ENCODE measurements around the gene FXYD7. TPM values are rescaled to one million over a fixed set of nuclear protein-coding genes. Genes with fewer than 3 reads are reported as not detected.

FXYD7 gene, protein sequence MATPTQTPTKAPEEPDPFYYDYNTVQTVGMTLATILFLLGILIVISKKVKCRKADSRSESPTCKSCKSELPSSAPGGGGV
- not detected in 2 replicates for total RNA-seq

DNA sequence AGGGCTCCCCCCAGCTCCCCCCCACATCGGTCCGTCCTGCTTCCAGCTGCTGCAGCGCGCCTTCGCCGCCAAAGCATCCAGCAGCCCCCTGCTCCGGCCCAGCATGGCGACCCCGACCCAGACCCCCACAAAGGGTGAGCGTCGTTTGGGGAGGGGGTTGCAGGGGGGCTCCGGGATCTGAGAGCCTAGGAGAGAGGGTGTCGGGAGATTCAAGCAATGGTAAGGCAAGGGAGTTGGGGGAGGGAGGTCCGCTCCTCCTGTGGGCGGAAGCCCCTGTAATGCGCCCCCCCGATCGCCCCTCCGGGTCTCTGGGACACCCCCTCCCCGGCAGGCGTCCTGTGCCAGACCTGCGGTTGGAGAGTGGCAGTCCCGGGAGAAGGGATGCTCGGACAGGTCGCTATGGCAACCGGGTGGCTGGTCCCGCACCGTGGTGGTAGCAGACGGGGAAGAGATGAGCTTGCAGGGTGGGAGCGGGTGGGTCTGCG, at the start of gene FXYD7:
FXYD7 (plus strand) TSS at position 25 of the 485 bp plus-strand sequence; CDS start at position 104, 79 bp downstream.

DNA sequence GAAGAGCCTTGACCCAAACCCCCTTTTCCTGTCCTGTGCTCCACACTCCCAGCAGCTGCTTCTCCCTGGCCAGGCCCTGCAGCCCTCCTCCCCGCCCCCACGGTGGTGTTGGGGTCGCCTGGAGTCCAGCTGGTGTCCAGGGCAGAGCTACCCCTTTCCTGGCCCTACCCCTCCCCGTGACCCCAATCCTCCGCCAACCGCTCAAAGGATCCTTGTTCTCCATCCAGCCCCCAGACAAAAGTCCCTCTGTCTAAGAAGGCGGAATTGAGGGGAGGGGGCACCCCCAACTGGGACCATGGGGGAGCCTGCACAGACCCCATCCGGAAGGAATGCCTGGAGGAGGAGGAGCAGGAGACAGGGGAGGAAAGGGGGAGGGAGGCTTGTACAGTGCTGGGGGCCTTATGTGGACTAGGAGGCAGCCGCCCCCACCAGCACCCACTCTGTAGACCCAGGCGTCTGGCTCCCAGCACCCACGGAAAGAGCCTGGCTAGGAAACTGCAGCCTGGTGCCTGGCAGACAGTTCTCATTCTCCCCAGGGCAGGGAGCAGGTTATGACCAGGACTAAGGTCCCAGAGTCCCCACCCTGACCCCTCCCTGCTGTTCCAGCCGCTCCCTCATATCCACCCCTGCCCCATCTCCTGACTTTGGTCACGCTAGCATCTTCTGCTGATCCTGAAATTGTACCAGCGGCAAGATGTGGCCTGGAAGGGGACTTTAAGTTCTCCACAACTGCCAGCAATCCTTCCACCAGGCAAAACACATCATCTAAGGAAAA, 27.7 kb upstream of the FXYD7 start, which contains the start of gene FXYD3:
FXYD3 (plus strand) TSS at position 647 of the 775 bp plus-strand sequence. CDS start 3,554 bp downstream, outside the sequence.

GRCh38 chr19:35134601-35135242, 8.3 kb upstream of the FXYD7 start, which contains the start of gene LGI4:
Gene LGI4, minus strand, starts transcription at chr19:35135059. Its CDS starts 379 bp downstream, at chr19:35134680.

DNA sequence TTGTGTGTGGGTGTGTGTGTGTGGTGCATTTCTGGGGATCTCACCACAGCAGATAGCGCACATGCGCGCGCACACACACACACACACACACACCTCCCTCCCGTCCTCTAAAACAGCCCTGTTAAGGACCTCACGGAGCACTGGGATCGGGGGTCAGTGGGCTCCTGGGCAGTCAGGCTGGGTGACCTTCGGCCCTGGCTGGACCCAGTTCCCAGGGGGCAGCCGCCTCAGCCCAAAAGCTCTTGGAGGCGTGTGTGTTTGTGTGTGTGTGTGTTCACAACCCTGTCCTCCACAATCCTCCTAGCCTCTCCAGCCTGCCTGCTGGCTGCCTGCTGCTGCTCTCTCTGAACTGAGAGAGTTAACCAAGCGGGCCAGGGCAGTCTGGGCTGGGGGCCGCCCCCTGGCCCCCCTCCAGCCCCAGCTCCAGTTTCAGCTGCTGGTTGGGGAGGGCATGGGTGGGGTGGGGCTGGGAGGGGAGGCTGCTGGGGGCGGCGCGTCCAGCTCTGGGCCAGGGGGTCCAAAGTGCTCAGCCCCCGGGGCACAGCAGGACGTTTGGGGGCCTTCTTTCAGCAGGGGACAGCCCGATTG, 4.7 kb upstream of the FXYD7 start, which contains the start of gene FXYD1:
FXYD1 (plus strand) TSS at position 520 of the 588 bp plus-strand sequence. CDS start 1,256 bp downstream, outside the sequence.

DNA sequence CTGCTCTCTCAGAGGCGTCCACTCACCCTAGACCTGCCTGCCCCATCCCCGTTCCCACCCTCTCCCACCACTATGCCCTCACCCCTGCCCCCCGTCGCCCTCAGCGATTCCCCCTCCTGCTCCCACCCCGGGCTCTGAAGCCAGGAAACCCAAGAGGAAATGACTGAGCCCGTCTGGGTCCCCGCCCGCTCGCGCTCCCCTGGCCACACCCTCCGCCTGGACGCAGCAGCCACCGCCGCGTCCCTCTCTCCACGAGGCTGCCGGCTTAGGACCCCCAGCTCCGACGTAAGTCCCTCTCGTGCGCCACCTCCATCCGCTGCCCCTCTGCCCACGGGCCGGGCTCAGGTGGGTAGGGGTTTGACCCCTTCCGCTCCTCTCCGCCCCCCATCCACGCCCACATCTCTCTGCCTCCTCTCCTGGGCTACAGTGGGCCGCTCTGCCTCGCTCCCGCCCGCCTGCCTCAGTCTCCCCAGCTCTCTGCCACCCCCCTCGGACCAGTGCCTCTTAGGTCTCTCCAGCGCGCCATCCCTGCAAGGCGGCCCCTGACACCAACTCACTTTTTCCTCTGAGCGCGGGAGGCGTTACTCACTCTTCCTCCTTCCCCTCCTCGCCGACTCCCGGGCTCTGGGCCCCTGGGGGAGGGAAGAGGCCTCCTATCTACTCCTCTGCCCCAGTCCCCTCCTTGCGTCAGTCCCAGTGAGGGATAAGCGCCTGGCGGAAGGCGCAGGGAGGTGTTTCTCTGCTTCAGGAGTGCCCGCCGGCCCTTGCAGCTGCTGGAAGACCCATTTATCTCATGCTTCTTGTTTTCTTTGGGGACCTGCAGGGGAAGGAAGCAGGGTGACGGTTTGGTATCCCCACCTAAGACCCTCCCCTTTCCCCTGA, 11.7 kb downstream of the FXYD7 start, which contains the start of gene FXYD5:
FXYD5 (plus strand) TSS at position 211 of the 882 bp plus-strand sequence. CDS start 816 bp downstream, outside the sequence.

Other genes with a start within 250 kb of the FXYD7 start
- gene ZNF30, start 216.4 kb upstream of the FXYD7 start, total RNA-seq = 2.6 and 2.9 TPM in 2 replicates
- gene ZNF792, start 179.0 kb upstream of the FXYD7 start, total RNA-seq = 4.0 and 4.4 TPM in 2 replicates
- gene GRAMD1A, start 142.9 kb upstream of the FXYD7 start, total RNA-seq = 17.2 and 24.6 TPM in 2 replicates
- 16.1 and 32.8 TPM in 2 replicates for gene SCN1B, start 112.8 kb upstream of the FXYD7 start, total RNA-seq
- 0.12 TPM in 1 of 2 replicates, not detected in the other for gene HPN, start 101.5 kb upstream of the FXYD7 start, total RNA-seq
- not detected in 2 replicates for gene FXYD3, start 27.4 kb upstream of the FXYD7 start, total RNA-seq
- 0.06 and 0.13 TPM in 2 replicates for gene LGI4, start 8.2 kb upstream of the FXYD7 start, total RNA-seq
- gene FXYD1, start 4.4 kb upstream of the FXYD7 start, total RNA-seq = 3.4 and 7.0 TPM in 2 replicates
- gene FXYD5, start 11.5 kb downstream of the FXYD7 start, total RNA-seq = 35.1 and 39.1 TPM in 2 replicates
- gene FAM187B, start 85.5 kb downstream of the FXYD7 start, total RNA-seq = not detected in 2 replicates
- gene LSR, start 105.7 kb downstream of the FXYD7 start, total RNA-seq = 0.26 and 0.37 TPM in 2 replicates
- gene USF2, start 125.7 kb downstream of the FXYD7 start, total RNA-seq = 45.8 and 51.1 TPM in 2 replicates
- not detected in 2 replicates for gene HAMP, start 139.3 kb downstream of the FXYD7 start, total RNA-seq
- not detected in 2 replicates for gene MAG, start 148.9 kb downstream of the FXYD7 start, total RNA-seq
- 0.40 and 0.56 TPM in 2 replicates for gene CD22, start 185.9 kb downstream of the FXYD7 start, total RNA-seq
- gene FFAR1, start 204.6 kb downstream of the FXYD7 start, total RNA-seq = not detected in 2 replicates
- gene FFAR3, start 215.2 kb downstream of the FXYD7 start, total RNA-seq = not detected in 2 replicates
- gene GPR42, start 227.8 kb downstream of the FXYD7 start, total RNA-seq = not detected in 2 replicates